ENCODE data around the gene MAN1A1.

DNA sequence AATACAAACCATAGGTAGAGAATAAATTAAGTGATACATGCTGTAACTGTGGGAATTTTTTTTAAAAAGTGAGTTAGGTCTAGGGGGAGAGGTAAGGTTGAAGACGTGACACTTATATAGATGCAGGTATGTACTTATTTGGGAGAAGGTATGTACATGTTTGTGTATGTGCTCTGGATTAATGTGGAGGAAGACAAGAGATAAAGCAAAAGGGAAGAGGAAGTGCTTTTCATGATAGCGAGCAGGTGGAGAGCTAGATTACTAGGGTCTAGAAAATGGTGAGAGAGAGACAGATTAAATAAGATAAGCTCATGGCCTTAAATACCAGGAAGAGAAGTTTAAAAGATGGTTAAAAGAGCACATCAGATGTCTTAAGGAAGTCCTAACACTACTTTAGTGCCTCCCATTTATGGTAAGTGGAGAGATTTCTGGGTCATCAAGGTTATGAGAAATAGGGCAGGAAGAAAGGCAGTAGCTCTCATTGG is 92.5 kb downstream of the MAN1A1 start:
- TF ChIP-seq POLR2A (IDR thresholded peaks at IDR 0.05) = no peak
- TF ChIP-seq, protein P1, sequence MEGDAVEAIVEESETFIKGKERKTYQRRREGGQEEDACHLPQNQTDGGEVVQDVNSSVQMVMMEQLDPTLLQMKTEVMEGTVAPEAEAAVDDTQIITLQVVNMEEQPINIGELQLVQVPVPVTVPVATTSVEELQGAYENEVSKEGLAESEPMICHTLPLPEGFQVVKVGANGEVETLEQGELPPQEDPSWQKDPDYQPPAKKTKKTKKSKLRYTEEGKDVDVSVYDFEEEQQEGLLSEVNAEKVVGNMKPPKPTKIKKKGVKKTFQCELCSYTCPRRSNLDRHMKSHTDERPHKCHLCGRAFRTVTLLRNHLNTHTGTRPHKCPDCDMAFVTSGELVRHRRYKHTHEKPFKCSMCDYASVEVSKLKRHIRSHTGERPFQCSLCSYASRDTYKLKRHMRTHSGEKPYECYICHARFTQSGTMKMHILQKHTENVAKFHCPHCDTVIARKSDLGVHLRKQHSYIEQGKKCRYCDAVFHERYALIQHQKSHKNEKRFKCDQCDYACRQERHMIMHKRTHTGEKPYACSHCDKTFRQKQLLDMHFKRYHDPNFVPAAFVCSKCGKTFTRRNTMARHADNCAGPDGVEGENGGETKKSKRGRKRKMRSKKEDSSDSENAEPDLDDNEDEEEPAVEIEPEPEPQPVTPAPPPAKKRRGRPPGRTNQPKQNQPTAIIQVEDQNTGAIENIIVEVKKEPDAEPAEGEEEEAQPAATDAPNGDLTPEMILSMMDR (IDR thresholded peaks at IDR 0.05 in 4 of 5, conservative IDR thresholded peaks at IDR 0.05 in 1 of 5) = no peak

All from gastrocnemius medialis (tissue), 4 donors.